Measurements from ENCODE around the gene MRPL37. TPM values are rescaled to one million over a fixed set of nuclear protein-coding genes. Genes with fewer than 3 reads are reported as not detected.

Gene MRPL37
- total RNA-seq, 2 experiments from 2014 or later = 107 to 126 TPM

DNA sequence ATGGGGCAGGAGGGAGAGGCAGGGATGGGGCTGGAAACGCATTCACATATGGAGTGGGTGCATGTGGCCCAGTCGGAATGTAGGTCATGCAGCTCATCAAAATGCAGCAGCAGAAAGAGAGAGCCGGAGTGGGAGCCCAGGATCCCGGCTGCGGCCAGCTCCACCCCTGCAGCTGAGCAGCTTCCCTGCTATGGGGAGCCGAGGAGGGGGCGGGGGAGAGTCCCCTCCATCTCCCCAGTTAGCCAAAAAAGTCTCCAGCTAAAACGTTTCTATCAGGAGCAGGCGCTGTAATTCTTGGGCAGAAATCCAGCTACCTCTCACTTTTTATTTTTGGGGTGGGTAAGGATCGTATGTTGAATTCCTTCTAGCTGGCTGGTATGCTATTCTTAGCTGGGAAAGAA is 39.7 kb downstream of the MRPL37 start:
- no peaks in the 10 kb centered on the region for H3K9me3 ChIP-seq (ENCODE audit: low read length)
- intact Hi-C loops (cut with micrococcal nuclease; ENCODE audit: unreplicated experiment) = no loop called here
- no peak overlapping the region for H3K4me3 ChIP-seq (ENCODE audit: low read depth, low read length, poor library complexity, severe bottlenecking)
- no peaks in the 10 kb centered on the region for H4K20me1 ChIP-seq (ENCODE audit: insufficient read depth, low read length)
- H2AFZ ChIP-seq (ENCODE audit: low read length) = no peak overlapping the region
- no peaks in the 10 kb centered on the region for H3K9me2 ChIP-seq (ENCODE audit: insufficient read depth, low read length)
- no peak for DNase-seq (ENCODE audit: low spot score)
- no peaks in the 10 kb centered on the region for H3K4me1 ChIP-seq (ENCODE audit: insufficient read depth, low read length, poor library complexity, severe bottlenecking)
- no TSS peak for BruUV-seq (replicated peaks)
- CTCF ChIA-PET (ENCODE audit: unreplicated experiment) = no interaction called here
- no peak overlapping the region for H3K27ac ChIP-seq (ENCODE audit: low read depth, low read length, poor library complexity, severe bottlenecking)
- no peak for TF ChIP-seq EZH2phosphoT487 (IDR thresholded peaks at IDR 0.05; ENCODE audit: borderline replicate concordance, low read depth, low read length)
- TF ChIP-seq, protein P1, sequence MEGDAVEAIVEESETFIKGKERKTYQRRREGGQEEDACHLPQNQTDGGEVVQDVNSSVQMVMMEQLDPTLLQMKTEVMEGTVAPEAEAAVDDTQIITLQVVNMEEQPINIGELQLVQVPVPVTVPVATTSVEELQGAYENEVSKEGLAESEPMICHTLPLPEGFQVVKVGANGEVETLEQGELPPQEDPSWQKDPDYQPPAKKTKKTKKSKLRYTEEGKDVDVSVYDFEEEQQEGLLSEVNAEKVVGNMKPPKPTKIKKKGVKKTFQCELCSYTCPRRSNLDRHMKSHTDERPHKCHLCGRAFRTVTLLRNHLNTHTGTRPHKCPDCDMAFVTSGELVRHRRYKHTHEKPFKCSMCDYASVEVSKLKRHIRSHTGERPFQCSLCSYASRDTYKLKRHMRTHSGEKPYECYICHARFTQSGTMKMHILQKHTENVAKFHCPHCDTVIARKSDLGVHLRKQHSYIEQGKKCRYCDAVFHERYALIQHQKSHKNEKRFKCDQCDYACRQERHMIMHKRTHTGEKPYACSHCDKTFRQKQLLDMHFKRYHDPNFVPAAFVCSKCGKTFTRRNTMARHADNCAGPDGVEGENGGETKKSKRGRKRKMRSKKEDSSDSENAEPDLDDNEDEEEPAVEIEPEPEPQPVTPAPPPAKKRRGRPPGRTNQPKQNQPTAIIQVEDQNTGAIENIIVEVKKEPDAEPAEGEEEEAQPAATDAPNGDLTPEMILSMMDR (conservative IDR thresholded peaks at IDR 0.05; ENCODE audit: low read length) = no peak
- H3K4me2 ChIP-seq (ENCODE audit: low read length) = no peak overlapping the region
- H3K79me2 ChIP-seq (ENCODE audit: insufficient read depth, low read depth, low read length) = no peaks in the 10 kb centered on the region
- POLR2A ChIA-PET = no interaction called here
- peaks cover 16% of the 10 kb centered on the region for H3K36me3 ChIP-seq (ENCODE audit: insufficient read depth, low read length)

DNA sequence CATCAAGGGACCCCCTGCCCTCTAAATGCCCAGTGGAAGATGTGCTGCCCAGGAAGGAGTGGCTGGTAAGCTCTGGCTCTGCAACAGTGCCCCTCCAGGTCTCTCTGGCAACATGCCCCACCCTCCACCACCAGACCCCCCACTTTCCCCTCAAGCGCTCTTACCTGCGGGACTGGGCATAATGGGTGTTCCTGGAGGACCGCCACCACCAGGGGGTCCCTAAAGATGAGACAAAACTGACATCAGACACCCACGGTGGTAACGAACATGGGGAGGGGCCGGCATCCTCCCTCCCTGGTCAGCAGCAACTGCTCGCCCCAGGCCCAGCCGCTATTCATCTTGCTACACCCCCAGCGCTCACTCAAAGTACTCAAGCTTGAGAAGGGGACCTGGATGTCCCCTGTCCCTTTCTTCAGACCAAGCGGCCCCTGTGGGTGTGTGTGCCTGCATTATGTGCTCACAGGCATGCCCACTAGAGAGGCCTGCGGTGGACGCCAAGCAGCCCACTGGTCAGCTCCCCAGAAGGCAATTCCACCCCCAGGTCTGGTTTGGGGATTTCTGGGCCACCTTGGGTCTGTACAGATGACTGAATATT is 40.9 kb downstream of the MRPL37 start:
- ChIA-PET POLR2A (no interaction called here), CTCF (ENCODE audit: unreplicated experiment) (no interaction called here)
- BruUV-seq (replicated peaks) = no TSS peak
- H3K4me2 ChIP-seq (ENCODE audit: low read length) = no peak overlapping the region
- H4K20me1 ChIP-seq (ENCODE audit: insufficient read depth, low read length) = no peaks in the 10 kb centered on the region
- no peak overlapping the region for H3K4me3 ChIP-seq (ENCODE audit: low read depth, low read length, poor library complexity, severe bottlenecking)
- H3K9me2 ChIP-seq (ENCODE audit: insufficient read depth, low read length) = no peaks in the 10 kb centered on the region
- intact Hi-C loops (cut with micrococcal nuclease; ENCODE audit: unreplicated experiment) = no loop called here
- H3K27ac ChIP-seq (ENCODE audit: low read depth, low read length, poor library complexity, severe bottlenecking) = no peak overlapping the region
- TF ChIP-seq, protein P1 (conservative IDR thresholded peaks at IDR 0.05; ENCODE audit: low read length) = no peak
- no peak for TF ChIP-seq EZH2phosphoT487 (IDR thresholded peaks at IDR 0.05; ENCODE audit: borderline replicate concordance, low read depth, low read length)
- DNase-seq (ENCODE audit: low spot score) = no peak
- no peaks in the 10 kb centered on the region for H3K9me3 ChIP-seq (ENCODE audit: low read length)
- H2AFZ ChIP-seq (ENCODE audit: low read length) = no peak overlapping the region
- H3K79me2 ChIP-seq (ENCODE audit: insufficient read depth, low read depth, low read length) = no peaks in the 10 kb centered on the region
- H3K4me1 ChIP-seq (ENCODE audit: insufficient read depth, low read length, poor library complexity, severe bottlenecking) = no peaks in the 10 kb centered on the region
- peaks cover 16% of the 10 kb centered on the region for H3K36me3 ChIP-seq (ENCODE audit: insufficient read depth, low read length)

DNA sequence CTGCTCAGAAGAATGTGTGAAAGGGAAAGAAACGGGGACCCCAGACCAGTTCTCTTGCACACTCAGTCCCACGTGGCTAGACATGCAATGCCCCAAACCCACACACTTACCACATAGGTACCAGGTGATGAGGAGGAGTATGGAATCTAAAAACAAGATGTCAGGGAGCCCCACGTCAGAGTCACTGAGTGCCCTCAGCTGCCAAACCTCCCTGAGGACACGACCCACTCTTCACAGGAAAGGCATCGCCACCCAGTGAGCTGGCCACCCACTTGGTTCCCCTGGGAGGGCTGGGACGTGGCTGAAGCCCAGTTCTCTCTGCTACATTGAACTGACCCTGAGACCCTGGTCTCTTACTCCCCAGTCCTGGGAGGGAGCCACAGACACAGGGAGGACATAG is 41.4 kb downstream of the MRPL37 start:
- no TSS peak for BruUV-seq (replicated peaks)
- Histone ChIP-seq H3K9me2 (ENCODE audit: insufficient read depth, low read length) (no peaks in the 10 kb centered on the region), H3K4me3 (ENCODE audit: low read depth, low read length, poor library complexity, severe bottlenecking) (no peak overlapping the region), H3K4me1 (ENCODE audit: insufficient read depth, low read length, poor library complexity, severe bottlenecking) (no peaks in the 10 kb centered on the region), H2AFZ (ENCODE audit: low read length) (no peak overlapping the region), H4K20me1 (ENCODE audit: insufficient read depth, low read length) (no peaks in the 10 kb centered on the region), H3K27ac (ENCODE audit: low read depth, low read length, poor library complexity, severe bottlenecking) (no peak overlapping the region), H3K4me2 (ENCODE audit: low read length) (no peak overlapping the region), H3K79me2 (ENCODE audit: insufficient read depth, low read depth, low read length) (no peaks in the 10 kb centered on the region), H3K9me3 (ENCODE audit: low read length) (no peaks in the 10 kb centered on the region), H3K36me3 (ENCODE audit: insufficient read depth, low read length) (peaks cover 15% of the 10 kb centered on the region)
- DNase-seq (ENCODE audit: low spot score) = no peak
- no peak for TF ChIP-seq EZH2phosphoT487 (IDR thresholded peaks at IDR 0.05; ENCODE audit: borderline replicate concordance, low read depth, low read length)
- TF ChIP-seq, protein P1 (conservative IDR thresholded peaks at IDR 0.05; ENCODE audit: low read length) = no peak
- ChIA-PET CTCF (ENCODE audit: unreplicated experiment) (no interaction called here), POLR2A (no interaction called here)
- intact Hi-C loops (cut with micrococcal nuclease; ENCODE audit: unreplicated experiment) = no loop called here

Measured in OCI-LY7 (cell line).